ENCODE data around the gene FGGY. TPM values are rescaled to one million over a fixed set of nuclear protein-coding genes. Genes with fewer than 3 reads are reported as not detected.

Gene FGGY
- total RNA-seq, 2 experiments from 2014 or later = 6.6 to 9.7 TPM

DNA sequence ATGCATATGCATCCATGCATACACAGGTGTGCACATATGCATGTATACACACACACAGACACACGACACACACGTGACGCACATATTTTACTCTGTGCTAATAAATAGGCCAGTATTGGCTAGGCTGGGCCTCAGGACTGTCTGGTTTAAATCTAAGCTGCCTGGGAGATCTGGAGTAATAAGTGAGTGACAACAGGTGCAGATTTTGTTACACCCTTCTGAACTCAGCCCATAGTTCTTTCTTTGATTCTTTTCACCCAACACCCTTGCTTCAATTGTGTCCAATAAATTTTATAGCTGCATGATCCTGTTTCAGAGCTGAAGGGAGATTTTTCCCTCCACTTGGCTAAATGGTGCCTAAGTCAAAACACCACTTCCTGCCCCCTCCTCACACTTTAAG, 132.8 kb downstream of the FGGY start:
- Mint-ChIP-seq H3K27ac (no peak overlapping the region), H3K4me1 (peaks cover 16% of the 10 kb centered on the region), H3K36me3 (peaks cover 2% of the 10 kb centered on the region), H3K27me3 (no peaks in the 10 kb centered on the region), H3K4me3 (no peak overlapping the region), H3K9me3 (no peaks in the 10 kb centered on the region)
- no peak for DNase-seq

DNA sequence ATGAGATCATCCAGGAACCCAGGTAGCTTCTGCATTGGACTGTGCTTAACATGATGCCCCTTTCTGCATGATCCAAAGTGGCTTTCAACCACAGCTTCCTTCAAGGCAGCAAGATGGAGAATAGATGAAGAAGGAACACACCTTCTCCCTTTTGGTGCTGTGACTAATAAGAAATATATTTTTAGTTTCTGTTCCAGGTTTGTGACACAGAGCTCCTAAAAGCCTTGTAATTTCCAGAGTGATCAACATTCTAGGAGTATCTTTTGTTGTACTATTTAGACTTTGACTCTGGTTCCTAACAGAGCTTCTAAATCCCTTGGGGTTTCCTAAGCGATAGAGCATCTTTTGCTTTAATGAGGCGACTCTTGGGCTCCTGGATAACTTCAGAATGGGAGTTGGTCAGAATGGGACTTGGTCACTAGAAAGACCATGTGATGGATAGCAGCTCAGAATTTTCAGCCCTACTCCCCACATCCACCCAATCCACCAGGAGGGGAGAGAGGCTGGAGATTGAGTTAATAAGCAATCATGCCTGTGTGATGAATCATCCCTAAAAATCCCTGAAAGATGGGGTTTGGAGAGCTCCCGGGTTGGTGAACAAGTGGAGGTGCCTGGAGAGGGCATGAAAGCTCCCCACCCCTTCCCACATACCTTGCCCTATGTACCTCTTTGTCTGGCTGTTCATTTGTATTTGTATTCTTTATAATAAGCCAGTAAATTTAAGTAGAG, 134.8 kb downstream of the FGGY start:
- no peaks in the 10 kb centered on the region for H3K27me3 Mint-ChIP-seq
- H3K9me3 Mint-ChIP-seq = no peaks in the 10 kb centered on the region
- H3K4me1 Mint-ChIP-seq = peaks cover 16% of the 10 kb centered on the region
- no peak overlapping the region for H3K4me3 Mint-ChIP-seq
- H3K36me3 Mint-ChIP-seq = peaks cover 2% of the 10 kb centered on the region
- H3K27ac Mint-ChIP-seq = peak overlapping the region; percentile 88
- no peak for DNase-seq

DNA sequence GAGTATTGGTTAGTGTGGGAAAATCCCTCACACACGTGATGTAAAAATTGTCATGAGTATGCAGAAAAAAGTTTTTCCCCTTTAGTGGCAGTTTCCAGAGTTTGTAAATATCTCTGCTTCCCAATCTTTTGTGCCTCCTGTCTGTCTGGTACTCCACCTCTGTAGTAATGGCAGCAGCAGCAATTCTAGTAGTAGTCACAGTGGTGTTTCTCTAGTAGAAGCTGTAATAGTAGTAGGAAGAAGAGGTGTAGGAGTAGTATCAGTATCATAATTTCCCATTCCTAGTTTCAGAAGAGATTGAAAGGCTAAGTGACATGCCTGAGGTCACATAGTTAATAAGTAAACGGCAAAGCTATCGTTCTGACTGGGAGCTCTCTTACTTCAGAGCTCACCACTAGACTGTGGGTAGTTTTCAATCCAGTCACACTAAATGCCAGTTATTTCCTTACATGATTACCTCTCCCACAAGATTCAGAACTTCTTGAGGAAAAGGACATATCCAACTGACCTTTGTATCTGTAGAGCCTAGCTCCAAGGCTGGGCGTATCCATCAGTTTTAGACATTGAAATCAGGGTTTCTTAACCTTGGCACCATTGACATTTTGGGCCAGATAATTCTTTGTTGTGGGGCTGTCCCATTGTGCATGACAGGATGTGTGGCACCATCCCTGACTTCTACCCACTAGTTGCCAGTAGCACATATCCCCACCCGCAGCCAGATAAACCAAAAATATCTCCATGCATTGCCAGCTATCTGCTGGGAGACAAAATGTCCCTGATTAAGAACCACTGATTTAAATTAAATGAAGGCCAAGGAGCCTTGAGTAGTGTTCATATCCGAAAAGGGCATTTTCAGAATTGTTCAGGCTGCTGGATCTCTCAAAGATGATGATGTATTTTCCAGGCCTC, 135.9 kb downstream of the FGGY start:
- Mint-ChIP-seq H3K27me3 (no peaks in the 10 kb centered on the region), H3K4me3 (no peak overlapping the region), H3K9me3 (no peaks in the 10 kb centered on the region), H3K27ac (peak overlapping the region; percentile 88), H3K36me3 (peaks cover 2% of the 10 kb centered on the region), H3K4me1 (peaks cover 16% of the 10 kb centered on the region)
- DNase-seq = no peak

DNA sequence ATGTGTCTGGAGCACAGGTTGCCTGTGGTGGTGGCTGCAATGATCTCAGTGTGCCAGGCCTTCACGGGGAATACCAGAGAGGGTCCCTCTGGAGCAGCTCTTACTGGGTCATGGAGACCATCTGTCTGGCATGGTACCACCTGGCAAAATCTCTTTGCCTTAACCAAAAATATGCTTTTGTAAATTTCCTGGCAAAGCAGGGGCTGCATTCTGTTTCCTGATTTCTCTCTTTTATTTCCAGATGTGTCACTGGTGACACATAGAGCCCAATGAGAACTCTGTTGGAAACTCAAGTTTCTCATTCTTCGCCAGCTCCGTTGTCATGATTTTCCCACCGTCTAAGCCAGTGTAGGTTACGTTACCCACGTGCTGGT, 136.5 kb downstream of the FGGY start:
- peaks cover 2% of the 10 kb centered on the region for H3K36me3 Mint-ChIP-seq
- no peaks in the 10 kb centered on the region for H3K9me3 Mint-ChIP-seq
- no peaks in the 10 kb centered on the region for H3K27me3 Mint-ChIP-seq
- H3K4me1 Mint-ChIP-seq = peaks cover 16% of the 10 kb centered on the region
- no peak overlapping the region for H3K4me3 Mint-ChIP-seq
- DNase-seq = no peak
- peak overlapping the region; percentile 88 for H3K27ac Mint-ChIP-seq

DNA sequence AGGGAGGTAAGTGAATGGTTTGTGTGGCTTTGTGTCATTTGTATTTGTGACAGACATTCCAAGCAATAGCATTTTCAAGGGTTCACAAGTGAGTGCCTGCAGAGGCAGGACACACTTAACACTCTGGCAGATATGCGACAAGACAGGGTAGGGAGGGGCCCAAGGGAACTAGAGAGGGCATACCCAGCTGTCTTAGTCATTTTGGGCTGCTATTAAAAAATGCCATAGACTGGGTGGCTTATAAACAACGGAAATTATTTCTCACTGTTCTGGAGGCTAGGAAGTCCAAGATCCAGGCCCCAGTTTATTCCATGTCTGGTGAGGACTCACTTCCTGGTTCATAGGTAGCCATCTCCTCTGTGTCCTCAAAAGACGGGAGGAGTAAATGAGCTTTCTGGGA, 137.4 kb downstream of the FGGY start:
- no peak overlapping the region for H3K4me3 Mint-ChIP-seq
- H3K36me3 Mint-ChIP-seq = peaks cover 2% of the 10 kb centered on the region
- H3K27me3 Mint-ChIP-seq = no peaks in the 10 kb centered on the region
- peaks cover 16% of the 10 kb centered on the region for H3K4me1 Mint-ChIP-seq
- DNase-seq = no peak
- H3K9me3 Mint-ChIP-seq = no peaks in the 10 kb centered on the region
- no peak overlapping the region for H3K27ac Mint-ChIP-seq

DNA sequence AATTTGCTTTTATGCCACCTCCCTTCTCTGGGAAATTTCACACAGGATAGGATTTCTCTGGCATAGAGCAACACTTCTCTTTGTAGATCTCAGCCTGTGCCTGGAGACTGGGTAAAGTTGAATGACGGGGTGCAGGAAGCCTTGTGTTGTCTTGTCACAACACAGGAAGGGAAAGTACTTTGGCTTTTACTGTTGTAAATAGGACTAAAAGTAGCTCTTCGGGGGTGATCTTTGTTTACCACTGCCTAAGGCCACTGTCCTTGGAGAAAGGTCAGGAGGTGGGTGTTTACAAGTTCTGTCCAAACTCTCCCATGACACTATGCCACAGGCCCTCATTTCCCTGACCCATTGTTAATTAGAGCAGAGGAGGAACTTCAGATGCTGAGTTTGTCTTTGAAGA, 139.7 kb downstream of the FGGY start:
- no peak for DNase-seq
- H3K9me3 Mint-ChIP-seq = no peaks in the 10 kb centered on the region
- no peak overlapping the region for H3K4me3 Mint-ChIP-seq
- H3K27me3 Mint-ChIP-seq = no peaks in the 10 kb centered on the region
- peaks cover 2% of the 10 kb centered on the region for H3K36me3 Mint-ChIP-seq
- H3K27ac Mint-ChIP-seq = no peak overlapping the region
- H3K4me1 Mint-ChIP-seq = peaks cover 16% of the 10 kb centered on the region

DNA sequence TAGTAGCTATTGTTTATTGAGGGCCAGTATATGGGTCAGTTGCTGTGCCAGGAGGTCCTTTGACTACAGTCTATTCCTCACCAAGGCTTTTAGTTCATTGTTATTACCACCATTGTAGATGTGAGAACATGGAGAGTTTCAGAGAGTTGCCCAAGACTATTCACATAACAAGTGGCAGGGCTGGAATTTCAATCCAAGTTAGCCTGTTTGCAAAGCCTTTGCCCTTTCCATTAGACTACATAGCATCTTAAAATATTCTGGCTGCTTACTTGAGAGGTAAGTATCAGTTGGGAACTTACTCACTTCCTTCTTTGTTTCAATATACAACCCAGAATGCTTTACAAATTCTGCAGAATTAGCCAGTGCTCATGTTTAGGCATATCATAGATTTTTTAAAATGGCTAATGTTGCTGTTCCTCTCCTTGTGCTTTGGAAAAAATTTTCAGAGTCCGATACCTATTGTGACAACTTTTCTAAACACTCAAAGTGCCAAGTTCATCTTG, 141.2 kb downstream of the FGGY start:
- H3K9me3 Mint-ChIP-seq = no peaks in the 10 kb centered on the region
- peaks cover 7% of the 10 kb centered on the region for H3K36me3 Mint-ChIP-seq
- no peak for DNase-seq
- no peaks in the 10 kb centered on the region for H3K27me3 Mint-ChIP-seq
- peaks cover 12% of the 10 kb centered on the region for H3K4me1 Mint-ChIP-seq
- H3K4me3 Mint-ChIP-seq = no peak overlapping the region
- no peak overlapping the region for H3K27ac Mint-ChIP-seq

DNA sequence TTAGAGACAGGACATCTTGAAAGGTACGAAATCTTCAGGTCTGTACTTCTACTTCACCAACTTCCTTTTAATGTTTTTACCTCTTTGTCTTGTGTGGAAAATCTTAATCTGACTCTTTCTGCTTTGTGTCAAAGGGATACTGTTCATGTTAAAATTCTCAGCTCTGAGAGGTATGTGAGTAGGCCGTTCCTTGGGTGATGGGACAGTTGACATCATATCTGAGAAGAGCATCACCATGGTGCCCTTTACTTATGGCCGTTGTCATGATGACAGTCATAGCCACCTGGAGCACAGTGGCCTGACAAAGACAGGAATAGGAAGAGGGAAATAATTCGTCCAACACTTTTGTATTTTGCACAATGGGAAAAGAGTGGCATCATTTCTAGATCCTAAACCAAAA, 145.6 kb downstream of the FGGY start:
- no peaks in the 10 kb centered on the region for H3K27me3 Mint-ChIP-seq
- H3K27ac Mint-ChIP-seq = peak overlapping the region; percentile 52
- peaks cover 7% of the 10 kb centered on the region for H3K36me3 Mint-ChIP-seq
- H3K4me1 Mint-ChIP-seq = peaks cover 5% of the 10 kb centered on the region
- no peaks in the 10 kb centered on the region for H3K9me3 Mint-ChIP-seq
- DNase-seq = no peak
- H3K4me3 Mint-ChIP-seq = no peak overlapping the region

DNA sequence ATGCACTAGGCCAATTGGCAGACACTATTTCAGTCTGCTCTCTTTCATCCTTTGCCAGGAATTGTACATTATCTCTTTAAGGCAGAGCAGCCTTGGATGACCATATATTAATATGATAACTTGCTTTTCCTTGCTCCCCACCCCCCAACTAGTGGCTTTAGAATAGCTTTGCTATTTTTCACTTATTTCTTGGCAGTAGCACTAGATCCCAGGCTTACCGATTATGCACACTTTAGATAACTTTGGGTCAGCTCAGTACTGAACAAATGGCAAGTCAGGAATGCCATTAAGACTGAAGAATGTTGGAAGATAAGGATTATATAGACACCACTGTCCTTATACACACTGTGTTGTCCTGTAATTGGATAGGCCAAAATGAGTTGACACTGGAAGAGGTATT, 146.4 kb downstream of the FGGY start:
- Mint-ChIP-seq H3K27me3 (no peaks in the 10 kb centered on the region), H3K36me3 (peaks cover 7% of the 10 kb centered on the region), H3K4me3 (no peak overlapping the region), H3K27ac (no peak overlapping the region), H3K9me3 (no peaks in the 10 kb centered on the region), H3K4me1 (peaks cover 5% of the 10 kb centered on the region)
- no peak for DNase-seq

DNA sequence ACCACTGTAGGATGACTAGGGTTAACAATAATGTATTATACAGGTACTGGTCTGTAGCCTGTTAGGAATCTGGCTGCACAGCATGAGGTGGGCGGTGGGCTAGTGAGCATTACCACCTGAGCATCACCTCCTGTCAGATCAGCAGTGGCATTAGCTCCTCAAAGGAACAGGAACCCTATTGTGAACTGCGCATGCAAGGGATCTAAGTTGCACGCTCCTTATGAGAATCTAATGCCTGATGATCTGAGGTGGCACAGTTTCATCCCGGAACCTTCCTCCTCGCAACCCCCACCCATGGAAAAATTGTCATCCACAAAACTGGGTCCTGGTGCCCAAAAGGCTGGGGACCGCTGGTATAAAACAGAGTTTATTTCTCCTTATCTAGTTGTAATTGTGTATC, 147.6 kb downstream of the FGGY start:
- no peaks in the 10 kb centered on the region for H3K9me3 Mint-ChIP-seq
- no peak for DNase-seq
- no peak overlapping the region for H3K4me3 Mint-ChIP-seq
- H3K4me1 Mint-ChIP-seq = peaks cover 5% of the 10 kb centered on the region
- no peaks in the 10 kb centered on the region for H3K27me3 Mint-ChIP-seq
- no peak overlapping the region for H3K27ac Mint-ChIP-seq
- H3K36me3 Mint-ChIP-seq = peaks cover 7% of the 10 kb centered on the region

DNA sequence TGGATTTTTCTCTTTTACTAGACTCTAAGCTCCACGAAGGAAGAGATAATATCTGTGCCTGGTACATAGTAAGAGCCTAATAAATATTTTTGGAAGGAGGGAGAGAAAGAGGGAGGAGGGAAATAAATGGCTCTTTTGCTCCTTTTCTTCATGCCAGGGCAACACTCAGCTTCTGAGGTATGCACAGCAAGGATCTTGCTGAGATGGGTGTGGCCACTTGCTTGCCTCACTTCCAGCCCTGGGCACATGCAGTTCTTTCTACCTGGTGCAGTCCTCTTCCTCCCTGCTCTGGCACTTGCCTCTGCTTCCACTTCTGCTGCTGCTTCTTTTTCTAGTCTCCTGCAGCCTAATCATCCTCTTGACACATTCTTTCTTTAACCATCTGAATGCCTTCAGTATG, 148.1 kb downstream of the FGGY start:
- H3K9me3 Mint-ChIP-seq = no peaks in the 10 kb centered on the region
- peaks cover 7% of the 10 kb centered on the region for H3K36me3 Mint-ChIP-seq
- no peak overlapping the region for H3K4me3 Mint-ChIP-seq
- H3K27me3 Mint-ChIP-seq = no peaks in the 10 kb centered on the region
- peaks cover 5% of the 10 kb centered on the region for H3K4me1 Mint-ChIP-seq
- no peak overlapping the region for H3K27ac Mint-ChIP-seq
- no peak for DNase-seq

DNA sequence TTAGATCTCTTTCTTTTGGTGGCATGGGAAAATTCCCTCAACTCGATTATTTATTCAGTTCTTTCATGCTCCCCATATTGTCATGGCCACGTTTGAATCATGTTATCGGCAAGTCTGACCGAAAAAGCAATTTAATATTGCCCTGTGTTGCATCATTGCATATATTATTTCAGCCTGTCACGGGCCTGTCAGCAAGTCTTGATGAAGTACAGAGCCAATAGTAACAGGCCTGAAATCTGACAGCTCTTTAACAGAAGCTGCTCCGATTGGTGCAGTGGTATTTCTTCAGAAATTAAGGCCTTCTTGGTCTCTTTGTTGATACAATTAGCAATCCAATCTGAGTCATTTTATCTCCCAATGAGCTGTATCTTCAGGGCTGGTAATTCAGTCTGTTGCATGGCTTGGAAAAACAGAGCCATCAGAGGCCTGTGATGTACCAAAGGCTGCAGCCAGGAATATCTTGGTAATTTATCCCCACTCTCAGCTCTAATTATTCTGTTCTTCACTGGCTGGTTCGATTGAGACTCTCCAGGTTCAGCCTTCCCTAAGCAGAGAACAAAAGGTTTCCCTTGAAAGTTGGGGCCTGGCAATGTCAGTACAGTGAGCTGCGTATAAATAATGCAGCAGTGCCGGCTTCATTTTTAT, 149.5 kb downstream of the FGGY start:
- Mint-ChIP-seq H3K9me3 (no peaks in the 10 kb centered on the region), H3K4me3 (no peak overlapping the region), H3K27me3 (no peaks in the 10 kb centered on the region), H3K4me1 (peaks cover 5% of the 10 kb centered on the region), H3K27ac (no peak overlapping the region), H3K36me3 (peaks cover 7% of the 10 kb centered on the region)
- DNase-seq = no peak

DNA sequence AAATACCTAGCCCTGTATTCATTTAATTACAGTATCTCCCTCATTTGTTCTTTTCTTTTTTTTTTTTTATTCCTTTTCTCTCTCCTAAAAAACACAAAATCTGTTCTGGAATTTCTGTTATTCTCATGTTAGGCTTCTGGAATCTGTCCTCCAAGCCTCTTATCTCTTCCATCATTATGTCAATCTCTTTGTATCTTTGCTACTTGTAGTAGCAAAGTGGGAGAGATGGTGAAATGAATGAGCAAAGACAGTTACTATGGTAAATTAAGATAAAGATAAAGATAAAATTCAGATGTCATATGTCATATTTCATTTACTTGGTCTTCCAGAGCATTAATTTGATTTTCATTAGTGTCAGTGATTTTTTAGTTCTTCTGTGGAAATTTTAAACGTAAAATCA, 155.1 kb downstream of the FGGY start:
- Mint-ChIP-seq H3K4me1 (no peaks in the 10 kb centered on the region), H3K27ac (no peak overlapping the region), H3K27me3 (no peaks in the 10 kb centered on the region), H3K36me3 (peaks cover 3% of the 10 kb centered on the region), H3K4me3 (no peak overlapping the region), H3K9me3 (no peaks in the 10 kb centered on the region)
- DNase-seq = no peak

DNA sequence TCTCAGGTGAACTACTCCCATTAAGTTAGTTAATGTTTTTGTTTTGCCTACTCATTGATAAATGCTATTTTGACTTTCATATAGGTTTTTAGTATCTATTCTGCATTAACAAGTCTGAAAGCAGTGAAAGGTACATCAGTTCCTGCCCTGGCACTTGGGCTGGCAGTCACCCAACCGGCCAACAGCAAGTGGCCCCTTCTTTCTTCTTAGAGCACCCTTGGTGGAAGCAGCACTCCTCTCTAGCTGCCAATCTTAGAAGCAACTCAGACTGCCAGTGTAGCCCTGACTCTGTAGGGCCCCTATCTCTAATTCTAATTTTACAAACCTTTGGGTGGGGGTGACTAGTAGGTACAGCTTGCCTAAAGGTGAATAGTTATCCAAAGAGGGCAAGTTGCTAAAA, 155.7 kb downstream of the FGGY start:
- no peak overlapping the region for H3K27ac Mint-ChIP-seq
- peaks cover 7% of the 10 kb centered on the region for H3K36me3 Mint-ChIP-seq
- no peak for DNase-seq
- no peaks in the 10 kb centered on the region for H3K9me3 Mint-ChIP-seq
- no peaks in the 10 kb centered on the region for H3K4me1 Mint-ChIP-seq
- no peak overlapping the region for H3K4me3 Mint-ChIP-seq
- no peaks in the 10 kb centered on the region for H3K27me3 Mint-ChIP-seq

DNA sequence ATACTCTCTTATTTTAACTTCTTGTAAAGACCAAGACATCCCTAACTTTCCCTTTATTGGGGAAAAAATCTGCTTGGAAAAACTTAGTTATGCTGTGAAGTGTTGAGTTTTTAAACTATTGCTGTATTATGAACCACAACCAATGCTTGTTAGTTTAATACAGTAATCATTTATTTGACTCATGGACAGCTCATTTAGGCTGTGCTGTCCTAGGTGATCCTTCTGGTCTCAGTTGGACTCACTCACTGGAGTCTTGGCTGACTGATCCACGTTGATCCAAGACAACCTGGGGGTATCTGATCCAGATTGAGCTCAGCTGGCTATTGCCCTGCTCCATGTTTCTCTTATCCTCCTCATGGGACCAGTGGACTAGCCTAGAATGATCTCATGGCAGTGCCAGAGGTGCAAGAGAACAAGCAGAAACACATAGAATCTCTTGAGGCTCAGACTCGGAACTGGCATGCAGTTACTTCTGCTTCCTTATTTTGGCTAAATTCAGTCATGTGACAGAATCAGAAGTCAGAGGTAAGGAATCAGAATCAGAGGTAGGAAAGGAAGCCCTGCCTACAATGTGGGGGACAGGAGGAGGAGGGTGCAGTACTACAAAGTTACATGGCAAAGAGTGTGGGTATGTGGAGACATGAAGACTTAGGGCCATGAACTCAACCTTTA, 156.5 kb downstream of the FGGY start:
- Mint-ChIP-seq H3K4me3 (no peak overlapping the region), H3K27me3 (no peaks in the 10 kb centered on the region), H3K4me1 (no peaks in the 10 kb centered on the region), H3K36me3 (peaks cover 8% of the 10 kb centered on the region), H3K9me3 (no peaks in the 10 kb centered on the region), H3K27ac (no peak overlapping the region)
- no peak for DNase-seq
